Measurements from ENCODE around the gene SYNGR1.

GRCh38 chr22:39301108-39301507 lies 48.7 kb upstream of the SYNGR1 start:
- TF ChIP-seq EZH2phosphoT487 (IDR thresholded peaks at IDR 0.05; ENCODE audit: unreplicated experiment) (no peak), EZH2 (IDR thresholded peaks at IDR 0.05; ENCODE audit: low read depth, unreplicated experiment) (no peak), CTCF (conservative IDR thresholded peaks at IDR 0.05; ENCODE audit: low read depth in 2 of 2) (no peak), REST (IDR thresholded peaks at IDR 0.05; ENCODE audit: unreplicated experiment) (no peak), JUNB (IDR thresholded peaks at IDR 0.05; ENCODE audit: unreplicated experiment) (no peak), POLR2AphosphoS5 (IDR thresholded peaks at IDR 0.05; ENCODE audit: low read depth) (no peak), ETS1 (IDR thresholded peaks at IDR 0.05) (no peak), NANOG (IDR thresholded peaks at IDR 0.05; ENCODE audit: borderline replicate concordance) (no peak), ZNF331 (CRISPR knock-in tag; IDR thresholded peaks at IDR 0.05; ENCODE audit: low read depth) (no peak), STAT1 (IDR thresholded peaks at IDR 0.05; ENCODE audit: unreplicated experiment) (no peak)
